SK-N-MC (cell line): ENCODE data around the gene GNAS-AS1.

ENCODE experiments used
- DNase-seq: peaks from one replicate; pipeline ENCODE4 v3.0.0-alpha.2; 2011; ENCODE audit warnings: low read depth, low spot score
- H3K27ac ChIP-seq: fragments of 200-600 bp; sonication (generic); 2 replicates; pipeline ENCODE4 v1.5.1; 2016; ENCODE audit warnings: mixed run types
- H3K36me3 ChIP-seq: fragments of 200-600 bp; sonication (generic); 2 replicates; pipeline ENCODE4 v1.6.1; 2017; ENCODE audit warnings: antibody characterized with exemption, low read length, mixed read lengths; ENCODE audit not compliant: insufficient read depth
- H3K4me3 ChIP-seq: fragments of 200-600 bp; sonication (generic); 2 replicates; pipeline ENCODE4 v1.5.1; 2016
- H3K9ac ChIP-seq: fragments of 200-600 bp; sonication (generic); 2 replicates; pipeline ENCODE4 v1.8.0; 2017; ENCODE audit warnings: mixed run types, mixed read lengths; ENCODE audit not compliant: insufficient read length
- H3K9me3 ChIP-seq: fragments of 200-600 bp; sonication (generic); 2 replicates; pipeline ENCODE4 v1.6.1; 2017; ENCODE audit warnings: low read depth, mild to moderate bottlenecking, antibody characterized with exemption, low read length, moderate library complexity, mixed read lengths
- EZH2 ChIP-seq: fragments of 200-600 bp; sonication (generic); IDR thresholded peaks from one replicate; pipeline ENCODE4 v1.6.1; 2017; ENCODE audit warnings: antibody characterized with exemption
- FOXP2 ChIP-seq: optimal IDR thresholded peaks from 2 replicates; pipeline ENCODE3; 2011; ENCODE audit warnings: mild to moderate bottlenecking, moderate library complexity; ENCODE audit not compliant: insufficient read depth; ENCODE audit errors: extremely low read length, control extremely low read depth
- POLR2AphosphoS5 ChIP-seq: IDR thresholded peaks from 2 replicates; pipeline ENCODE4 v1.6.1; 2012; ENCODE audit warnings: mild to moderate bottlenecking, low read depth, low read length, borderline replicate concordance

Gene GNAS-AS1

GRCh38 chr20:58850693-58851174 is at the start of gene GNAS-AS1:
Gene GNAS-AS1, minus strand, starts transcription at chr20:58850902.
- Histone ChIP-seq H3K27ac (no peak within 1 kb of the TSS), H3K9ac (peak within 1 kb of the TSS; percentile 85), H3K9me3 (no peaks in the 10 kb centered on the region), H3K4me3 (peak within 1 kb of the TSS; percentile 86), H3K36me3 (no peaks in the 10 kb centered on the region)
- TF ChIP-seq POLR2AphosphoS5 (peak; percentile 70; the same call in 1 of the 2 replicates), FOXP2 (no peak)
- DNase-seq, result peak; percentile 26

GRCh38 chr20:58900397-58900796 is 49.7 kb upstream of the GNAS-AS1 start:
- TF ChIP-seq EZH2 (no peak), FOXP2 (no peak), POLR2AphosphoS5 (no peak)
- Histone ChIP-seq H3K9me3 (no peaks in the 10 kb centered on the region), H3K9ac (no peak overlapping the region), H3K27ac (peak overlapping the region; percentile 33; the same call in 1 of the 2 replicates), H3K4me3 (peak overlapping the region; percentile 32; the same call in 1 of the 2 replicates), H3K36me3 (peaks cover 90% of the 10 kb centered on the region)
- no peak for DNase-seq

GRCh38 chr20:58899512-58899911 is 48.8 kb upstream of the GNAS-AS1 start:
- Histone ChIP-seq H3K27ac (no peak overlapping the region), H3K4me3 (peak overlapping the region; percentile 32; the same call in 1 of the 2 replicates), H3K9ac (no peak overlapping the region), H3K36me3 (peaks cover 84% of the 10 kb centered on the region), H3K9me3 (no peaks in the 10 kb centered on the region)
- TF ChIP-seq EZH2, result no peak
- DNase-seq, result no peak

- Histone ChIP-seq H3K27ac (peak overlapping the region; percentile 71; the same call in 1 of the 2 replicates), H3K9me3 (no peaks in the 10 kb centered on the region), H3K9ac (peak overlapping the region; percentile 11), H3K4me3 (no peak overlapping the region), H3K36me3 (peaks cover 78% of the 10 kb centered on the region)
- no peak for TF ChIP-seq FOXP2
- TF ChIP-seq EZH2, result no peak
- TF ChIP-seq POLR2AphosphoS5, result no peak
- no peak for DNase-seq
Observed at GRCh38 chr20:58898629-58899408, 48.1 kb upstream of the GNAS-AS1 start.

GRCh38 chr20:58897488-58897887 is 46.8 kb upstream of the GNAS-AS1 start:
- H3K36me3 ChIP-seq, result peaks cover 67% of the 10 kb centered on the region
- DNase-seq, result no peak

GRCh38 chr20:58896820-58897219 is 46.1 kb upstream of the GNAS-AS1 start:
- Histone ChIP-seq H3K9me3 (no peaks in the 10 kb centered on the region), H3K27ac (no peak overlapping the region), H3K9ac (no peak overlapping the region), H3K36me3 (peaks cover 61% of the 10 kb centered on the region), H3K4me3 (no peak overlapping the region)
- TF ChIP-seq POLR2AphosphoS5, result no peak
- no peak for TF ChIP-seq FOXP2
- no peak for TF ChIP-seq EZH2
- no peak for DNase-seq

More at GRCh38 chr20:58897488-58897887, 46.8 kb upstream of the GNAS-AS1 start:
- Histone ChIP-seq H3K27ac (peak overlapping the region; percentile 71), H3K4me3 (no peak overlapping the region), H3K9ac (peak overlapping the region; percentile 21), H3K9me3 (no peaks in the 10 kb centered on the region)
- TF ChIP-seq FOXP2 (no peak), EZH2 (no peak), POLR2AphosphoS5 (no peak)

GRCh38 chr20:58895448-58896180 is 44.9 kb upstream of the GNAS-AS1 start:
- peaks cover 51% of the 10 kb centered on the region for H3K36me3 ChIP-seq
- peak overlapping the region; percentile 38; the same call in 1 of the 2 replicates for H3K27ac ChIP-seq
- peak overlapping the region; percentile 21 for H3K9ac ChIP-seq
- TF ChIP-seq POLR2AphosphoS5 (no peak), FOXP2 (no peak), EZH2 (no peak)
- H3K4me3 ChIP-seq, result peak overlapping the region; percentile 39
- H3K9me3 ChIP-seq, result no peaks in the 10 kb centered on the region
- no peak for DNase-seq
